Hair follicle dermal papilla cell (primary cell): ENCODE measurements around the gene TEPSIN. TPM values are rescaled to one million over a fixed set of nuclear protein-coding genes. Genes with fewer than 3 reads are reported as not detected.

Experiments used
- total RNA-seq: library from RNA; depleted of rRNA; stranded (reverse); fragments of >200 nt; gene quantifications from 2 replicates; pipeline ENCODE4 v1.2.3, GENCODE V29; 2012

Gene TEPSIN
- 19.6 and 21.7 TPM in 2 replicates for total RNA-seq

GRCh38 chr17:81238815-81239713, at the start of gene TEPSIN, which contains the start of gene NDUFAF8:
TSS of gene TEPSIN (minus strand) at chr17:81239055. CDS start at chr17:81239033, 22 bp downstream.
TSS of gene NDUFAF8 (plus strand) at chr17:81239318. CDS start at chr17:81239364, 46 bp downstream.

GRCh38 chr17:81222906-81223761, 15.7 kb downstream of the TEPSIN start, which contains the start of gene CEP131:
TSS of gene CEP131 (minus strand) at chr17:81222965. CDS start at chr17:81220056, 2,909 bp downstream.

Other genes with a start within 250 kb of the TEPSIN start
- gene CHMP6, start 247.2 kb downstream of the TEPSIN start, total RNA-seq, result 22.1 and 22.7 TPM in 2 replicates
- gene BAIAP2, start 203.9 kb downstream of the TEPSIN start, total RNA-seq, result 21.7 and 24.7 TPM in 2 replicates
- not detected in 2 replicates for gene PVALEF, start 73.5 kb downstream of the TEPSIN start, total RNA-seq
- gene AATK, start 72.8 kb downstream of the TEPSIN start, total RNA-seq, result 0.12 and 0.16 TPM in 2 replicates
- 7.4 and 10.4 TPM in 2 replicates for gene CEP131, start 16.1 kb downstream of the TEPSIN start, total RNA-seq
- gene NDUFAF8, start 263 bp upstream of the TEPSIN start, total RNA-seq, result 9.9 and 13.0 TPM in 2 replicates
- 60.6 and 64.4 TPM in 2 replicates for gene SLC38A10, start 56.3 kb upstream of the TEPSIN start, total RNA-seq
- gene BAHCC1, start 156.4 kb upstream of the TEPSIN start, total RNA-seq, result 16.3 and 25.5 TPM in 2 replicates